NCI-H128 (cell line): ENCODE measurements around the gene NPDC1.
"Not testable (repeated sequence)": the region's sequence is repeated elsewhere in the genome, so short reads cannot be mapped to it uniquely, and the experiment has no call there.

Experiments used
- DNase-seq: peaks from one replicate; lab custom pipeline; 2025; ENCODE audit not compliant: unreplicated experiment; lab: John Stamatoyannopoulos, UW

The NPDC1 gene

GRCh38 chr9:137075275-137075775 lies 29.3 kb upstream of the NPDC1 start:
- no peak for DNase-seq

GRCh38 chr9:137074657-137075274 lies 28.8 kb upstream of the NPDC1 start:
- no peak for DNase-seq

GRCh38 chr9:137073992-137074399 lies 28.0 kb upstream of the NPDC1 start:
- no peak for DNase-seq

- no peak for DNase-seq
These were observed 25.3 kb upstream of the NPDC1 start for GRCh38 chr9:137071282-137071681.

GRCh38 chr9:137070906-137071275 lies 24.9 kb upstream of the NPDC1 start:
- peak; percentile 50 for DNase-seq

GRCh38 chr9:137070201-137070905 lies 24.4 kb upstream of the NPDC1 start, which contains the start of gene SAPCD2:
TSS of gene SAPCD2 (minus strand) at chr9:137070557. CDS start at chr9:137070460, 97 bp downstream.
- peak; percentile 86 for DNase-seq

- no peak for DNase-seq
These were observed 23.6 kb upstream of the NPDC1 start for GRCh38 chr9:137069508-137070091.

- no peak for DNase-seq
These were observed 22.8 kb upstream of the NPDC1 start for GRCh38 chr9:137068539-137069507.

- DNase-seq, result peak; percentile 66
These were observed 22.0 kb upstream of the NPDC1 start for GRCh38 chr9:137067860-137068538.

GRCh38 chr9:137066096-137066861 lies 20.3 kb upstream of the NPDC1 start:
- no peak for DNase-seq

- no peak for DNase-seq
These were observed 19.5 kb upstream of the NPDC1 start for GRCh38 chr9:137065336-137065967.

GRCh38 chr9:137064880-137065164 lies 18.8 kb upstream of the NPDC1 start:
- DNase-seq, result no peak

GRCh38 chr9:137064027-137064879 lies 18.3 kb upstream of the NPDC1 start:
- DNase-seq, result no peak

- no peak for DNase-seq
These were observed 17.5 kb upstream of the NPDC1 start for GRCh38 chr9:137063311-137064026.

GRCh38 chr9:137062798-137063197 lies 16.8 kb upstream of the NPDC1 start:
- DNase-seq, result not testable (repeated sequence)

GRCh38 chr9:137062384-137062783 lies 16.4 kb upstream of the NPDC1 start:
- no peak for DNase-seq

GRCh38 chr9:137058521-137059234 lies 12.7 kb upstream of the NPDC1 start:
- DNase-seq, result no peak
